Measurements from ENCODE around the gene CDC27. TPM values are rescaled to one million over a fixed set of nuclear protein-coding genes. Genes with fewer than 3 reads are reported as not detected.

CDC27 gene
- total RNA-seq, 1 experiment from 2014 or later, result 83.3 TPM

GRCh38 chr17:47164263-47164662 is 24.8 kb downstream of the CDC27 start:
- no peak for ATAC-seq
- POLR2A ChIA-PET, result interaction anchor here (0.6 kb wide), 1 partner anchor 78 kb away, joined by 4 read pairs; no protein-coding TSS in a partner anchor
- TF ChIP-seq, protein P1, sequence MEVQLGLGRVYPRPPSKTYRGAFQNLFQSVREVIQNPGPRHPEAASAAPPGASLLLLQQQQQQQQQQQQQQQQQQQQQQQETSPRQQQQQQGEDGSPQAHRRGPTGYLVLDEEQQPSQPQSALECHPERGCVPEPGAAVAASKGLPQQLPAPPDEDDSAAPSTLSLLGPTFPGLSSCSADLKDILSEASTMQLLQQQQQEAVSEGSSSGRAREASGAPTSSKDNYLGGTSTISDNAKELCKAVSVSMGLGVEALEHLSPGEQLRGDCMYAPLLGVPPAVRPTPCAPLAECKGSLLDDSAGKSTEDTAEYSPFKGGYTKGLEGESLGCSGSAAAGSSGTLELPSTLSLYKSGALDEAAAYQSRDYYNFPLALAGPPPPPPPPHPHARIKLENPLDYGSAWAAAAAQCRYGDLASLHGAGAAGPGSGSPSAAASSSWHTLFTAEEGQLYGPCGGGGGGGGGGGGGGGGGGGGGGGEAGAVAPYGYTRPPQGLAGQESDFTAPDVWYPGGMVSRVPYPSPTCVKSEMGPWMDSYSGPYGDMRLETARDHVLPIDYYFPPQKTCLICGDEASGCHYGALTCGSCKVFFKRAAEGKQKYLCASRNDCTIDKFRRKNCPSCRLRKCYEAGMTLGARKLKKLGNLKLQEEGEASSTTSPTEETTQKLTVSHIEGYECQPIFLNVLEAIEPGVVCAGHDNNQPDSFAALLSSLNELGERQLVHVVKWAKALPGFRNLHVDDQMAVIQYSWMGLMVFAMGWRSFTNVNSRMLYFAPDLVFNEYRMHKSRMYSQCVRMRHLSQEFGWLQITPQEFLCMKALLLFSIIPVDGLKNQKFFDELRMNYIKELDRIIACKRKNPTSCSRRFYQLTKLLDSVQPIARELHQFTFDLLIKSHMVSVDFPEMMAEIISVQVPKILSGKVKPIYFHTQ (CRISPR knock-in tag; IDR thresholded peaks at IDR 0.05), result no peak
- TF ChIP-seq TEAD1 (CRISPR knock-in tag; IDR thresholded peaks at IDR 0.05) (no peak), NR1H2 (CRISPR knock-in tag; IDR thresholded peaks at IDR 0.05) (no peak), ZNF396 (CRISPR knock-in tag; IDR thresholded peaks at IDR 0.05; ENCODE audit: borderline replicate concordance) (no peak), ZNF121 (CRISPR knock-in tag; IDR thresholded peaks at IDR 0.05) (no peak), ELF4 (CRISPR knock-in tag; IDR thresholded peaks at IDR 0.05; ENCODE audit: low read depth) (no peak), ESRRA (CRISPR knock-in tag; IDR thresholded peaks at IDR 0.05; ENCODE audit: borderline replicate concordance) (no peak), GTF2I (CRISPR knock-in tag; conservative IDR thresholded peaks at IDR 0.05) (no peak), GABPB1 (CRISPR knock-in tag; IDR thresholded peaks at IDR 0.05) (no peak), CREB1 (CRISPR knock-in tag; IDR thresholded peaks at IDR 0.05) (no peak), KAT7 (CRISPR knock-in tag; IDR thresholded peaks at IDR 0.05; ENCODE audit: borderline replicate concordance) (no peak)
- TF ChIP-seq, protein P2, sequence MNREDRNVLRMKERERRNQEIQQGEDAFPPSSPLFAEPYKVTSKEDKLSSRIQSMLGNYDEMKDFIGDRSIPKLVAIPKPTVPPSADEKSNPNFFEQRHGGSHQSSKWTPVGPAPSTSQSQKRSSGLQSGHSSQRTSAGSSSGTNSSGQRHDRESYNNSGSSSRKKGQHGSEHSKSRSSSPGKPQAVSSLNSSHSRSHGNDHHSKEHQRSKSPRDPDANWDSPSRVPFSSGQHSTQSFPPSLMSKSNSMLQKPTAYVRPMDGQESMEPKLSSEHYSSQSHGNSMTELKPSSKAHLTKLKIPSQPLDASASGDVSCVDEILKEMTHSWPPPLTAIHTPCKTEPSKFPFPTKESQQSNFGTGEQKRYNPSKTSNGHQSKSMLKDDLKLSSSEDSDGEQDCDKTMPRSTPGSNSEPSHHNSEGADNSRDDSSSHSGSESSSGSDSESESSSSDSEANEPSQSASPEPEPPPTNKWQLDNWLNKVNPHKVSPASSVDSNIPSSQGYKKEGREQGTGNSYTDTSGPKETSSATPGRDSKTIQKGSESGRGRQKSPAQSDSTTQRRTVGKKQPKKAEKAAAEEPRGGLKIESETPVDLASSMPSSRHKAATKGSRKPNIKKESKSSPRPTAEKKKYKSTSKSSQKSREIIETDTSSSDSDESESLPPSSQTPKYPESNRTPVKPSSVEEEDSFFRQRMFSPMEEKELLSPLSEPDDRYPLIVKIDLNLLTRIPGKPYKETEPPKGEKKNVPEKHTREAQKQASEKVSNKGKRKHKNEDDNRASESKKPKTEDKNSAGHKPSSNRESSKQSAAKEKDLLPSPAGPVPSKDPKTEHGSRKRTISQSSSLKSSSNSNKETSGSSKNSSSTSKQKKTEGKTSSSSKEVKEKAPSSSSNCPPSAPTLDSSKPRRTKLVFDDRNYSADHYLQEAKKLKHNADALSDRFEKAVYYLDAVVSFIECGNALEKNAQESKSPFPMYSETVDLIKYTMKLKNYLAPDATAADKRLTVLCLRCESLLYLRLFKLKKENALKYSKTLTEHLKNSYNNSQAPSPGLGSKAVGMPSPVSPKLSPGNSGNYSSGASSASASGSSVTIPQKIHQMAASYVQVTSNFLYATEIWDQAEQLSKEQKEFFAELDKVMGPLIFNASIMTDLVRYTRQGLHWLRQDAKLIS (CRISPR knock-in tag; IDR thresholded peaks at IDR 0.05; ENCODE audit: borderline replicate concordance), result no peak
- Mint-ChIP-seq H3K9me3 (no peaks in the 10 kb centered on the region), H3K4me1 (no peaks in the 10 kb centered on the region), H3K27me3 (ENCODE audit: low read depth) (no peaks in the 10 kb centered on the region), H3K27ac (no peak overlapping the region), H3K36me3 (peaks cover 25% of the 10 kb centered on the region), H3K4me3 (no peak overlapping the region)
- DNase-seq (ENCODE audit: low spot score), result no peak
- CTCF ChIA-PET, result no interaction called here

- no peak for ATAC-seq
- no peak for DNase-seq (ENCODE audit: low spot score)
- Mint-ChIP-seq H3K27ac (no peak overlapping the region), H3K36me3 (peaks cover 23% of the 10 kb centered on the region), H3K4me1 (no peaks in the 10 kb centered on the region), H3K27me3 (ENCODE audit: low read depth) (no peaks in the 10 kb centered on the region), H3K9me3 (no peaks in the 10 kb centered on the region), H3K4me3 (no peak overlapping the region)
- POLR2A ChIA-PET, result no interaction called here
- CTCF ChIA-PET, result no interaction called here
- no peak for TF ChIP-seq CBFB (CRISPR knock-in tag; IDR thresholded peaks at IDR 0.05; ENCODE audit: low read depth)
- no peak for TF ChIP-seq RELA (CRISPR knock-in tag; IDR thresholded peaks at IDR 0.05; ENCODE audit: borderline replicate concordance)
- TF ChIP-seq ZNF423 (CRISPR knock-in tag; IDR thresholded peaks at IDR 0.05), result no peak
- TF ChIP-seq, protein P3, sequence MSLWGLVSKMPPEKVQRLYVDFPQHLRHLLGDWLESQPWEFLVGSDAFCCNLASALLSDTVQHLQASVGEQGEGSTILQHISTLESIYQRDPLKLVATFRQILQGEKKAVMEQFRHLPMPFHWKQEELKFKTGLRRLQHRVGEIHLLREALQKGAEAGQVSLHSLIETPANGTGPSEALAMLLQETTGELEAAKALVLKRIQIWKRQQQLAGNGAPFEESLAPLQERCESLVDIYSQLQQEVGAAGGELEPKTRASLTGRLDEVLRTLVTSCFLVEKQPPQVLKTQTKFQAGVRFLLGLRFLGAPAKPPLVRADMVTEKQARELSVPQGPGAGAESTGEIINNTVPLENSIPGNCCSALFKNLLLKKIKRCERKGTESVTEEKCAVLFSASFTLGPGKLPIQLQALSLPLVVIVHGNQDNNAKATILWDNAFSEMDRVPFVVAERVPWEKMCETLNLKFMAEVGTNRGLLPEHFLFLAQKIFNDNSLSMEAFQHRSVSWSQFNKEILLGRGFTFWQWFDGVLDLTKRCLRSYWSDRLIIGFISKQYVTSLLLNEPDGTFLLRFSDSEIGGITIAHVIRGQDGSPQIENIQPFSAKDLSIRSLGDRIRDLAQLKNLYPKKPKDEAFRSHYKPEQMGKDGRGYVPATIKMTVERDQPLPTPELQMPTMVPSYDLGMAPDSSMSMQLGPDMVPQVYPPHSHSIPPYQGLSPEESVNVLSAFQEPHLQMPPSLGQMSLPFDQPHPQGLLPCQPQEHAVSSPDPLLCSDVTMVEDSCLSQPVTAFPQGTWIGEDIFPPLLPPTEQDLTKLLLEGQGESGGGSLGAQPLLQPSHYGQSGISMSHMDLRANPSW (CRISPR knock-in tag; conservative IDR thresholded peaks at IDR 0.05; ENCODE audit: low read depth), result no peak
- TF ChIP-seq FOXP1 (CRISPR knock-in tag; IDR thresholded peaks at IDR 0.05; ENCODE audit: borderline replicate concordance), result no peak
- no peak for TF ChIP-seq SMAD4 (CRISPR knock-in tag; IDR thresholded peaks at IDR 0.05)
- no peak for TF ChIP-seq ZNF317 (CRISPR knock-in tag; IDR thresholded peaks at IDR 0.05; ENCODE audit: borderline replicate concordance, low read depth)
- TF ChIP-seq ZNF532 (CRISPR knock-in tag; IDR thresholded peaks at IDR 0.05; ENCODE audit: borderline replicate concordance), result no peak
- TF ChIP-seq TCF7 (CRISPR knock-in tag; IDR thresholded peaks at IDR 0.05; ENCODE audit: low read depth), result no peak
- TF ChIP-seq TEAD1 (CRISPR knock-in tag; IDR thresholded peaks at IDR 0.05), result no peak
- no peak for TF ChIP-seq ELF4 (CRISPR knock-in tag; IDR thresholded peaks at IDR 0.05; ENCODE audit: low read depth)
- TF ChIP-seq MXD4 (CRISPR knock-in tag; IDR thresholded peaks at IDR 0.05; ENCODE audit: borderline replicate concordance), result no peak
These were observed 27.0 kb downstream of the CDC27 start for GRCh38 chr17:47162013-47162622.

All from WTC11 (cell line).